HG02678 (cell line): ENCODE results near the gene PPP1R1C.

Experiments used
- ATAC-seq: cut with Tn5 transposase; IDR thresholded peaks from one replicate; pipeline ENCODE4 v1.9.1; 2021; ENCODE audit warnings: mild to moderate bottlenecking, moderate library complexity; ENCODE audit not compliant: unreplicated experiment

Gene PPP1R1C

DNA sequence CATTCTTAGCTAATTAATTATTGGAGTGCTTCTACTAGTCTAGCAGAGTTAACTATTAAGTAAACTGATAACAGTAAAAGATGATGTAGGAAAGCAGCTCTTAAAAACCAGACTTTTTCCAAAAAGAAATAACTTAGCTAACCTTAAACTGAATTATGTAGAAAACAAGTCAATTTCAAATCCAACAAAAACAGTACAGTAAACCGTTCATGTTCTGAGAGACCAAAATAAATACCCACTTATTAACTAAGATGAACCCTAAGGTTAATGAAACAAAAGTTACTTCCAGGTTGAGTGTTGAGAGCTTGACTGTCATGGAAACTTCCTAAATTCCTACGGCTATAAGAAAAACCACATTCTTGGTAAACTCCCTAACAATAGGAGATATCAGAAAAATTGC is 181.2 kb downstream of the PPP1R1C start:
- no peak for ATAC-seq
